Endothelial cell of hepatic sinusoid (primary cell): Measurements from ENCODE around the gene AFF3.

ENCODE experiments used
- in situ Hi-C: cut with HindIII; loops from 2 replicates; pipeline ENCODE4 v1.10.0; 2017; ENCODE audit warnings: low sequenced_read_pairs

The AFF3 gene

GRCh38 chr2:100016756-100017155 is 125.6 kb downstream of the AFF3 start:
- in situ Hi-C loops = no loop called here

GRCh38 chr2:100015849-100016248 is 126.5 kb downstream of the AFF3 start:
- in situ Hi-C loops = no loop called here

GRCh38 chr2:100013892-100014677 is 128.3 kb downstream of the AFF3 start:
- in situ Hi-C loops = no loop called here

GRCh38 chr2:100012561-100012960 is 129.8 kb downstream of the AFF3 start:
- in situ Hi-C loops = no loop called here

GRCh38 chr2:100011272-100011731 is 131.1 kb downstream of the AFF3 start:
- in situ Hi-C loops = no loop called here

- in situ Hi-C loops = no loop called here
These were observed 131.8 kb downstream of the AFF3 start for GRCh38 chr2:100010606-100011005.

- in situ Hi-C loops = no loop called here
These were observed 132.6 kb downstream of the AFF3 start for GRCh38 chr2:100009743-100010142.

- in situ Hi-C loops = no loop called here
These were observed 133.4 kb downstream of the AFF3 start for GRCh38 chr2:100008956-100009355.

- in situ Hi-C loops = no loop called here
These were observed 135.9 kb downstream of the AFF3 start for GRCh38 chr2:100006516-100006915.

GRCh38 chr2:100004959-100005387 is 137.4 kb downstream of the AFF3 start:
- in situ Hi-C loops = no loop called here

- in situ Hi-C loops = no loop called here
These were observed 138.0 kb downstream of the AFF3 start for GRCh38 chr2:100004348-100004884.

- in situ Hi-C loops = no loop called here
These were observed 140.3 kb downstream of the AFF3 start for GRCh38 chr2:100002059-100002458.

- in situ Hi-C loops = no loop called here
These were observed 141.3 kb downstream of the AFF3 start for GRCh38 chr2:100000915-100001707.

- in situ Hi-C loops = no loop called here
These were observed 143.6 kb downstream of the AFF3 start for GRCh38 chr2:99998651-99999320.

- in situ Hi-C loops = no loop called here
These were observed 152.5 kb downstream of the AFF3 start for GRCh38 chr2:99989905-99990304.

- in situ Hi-C loops = no loop called here
These were observed 153.8 kb downstream of the AFF3 start for GRCh38 chr2:99988599-99988998.

- in situ Hi-C loops = no loop called here
These were observed 155.2 kb downstream of the AFF3 start for GRCh38 chr2:99987160-99987559.

GRCh38 chr2:99984799-99985515 is 157.4 kb downstream of the AFF3 start:
- in situ Hi-C loops = loop anchor here (5.0 kb wide), 1 partner anchor 53 kb away; no protein-coding TSS in a partner anchor

- in situ Hi-C loops = loop anchor here (5.0 kb wide), 1 partner anchor 50 kb away; no protein-coding TSS in a partner anchor
These were observed 159.6 kb downstream of the AFF3 start for GRCh38 chr2:99982744-99983143.

GRCh38 chr2:99981840-99982239 is 160.6 kb downstream of the AFF3 start:
- in situ Hi-C loops = loop anchor here (5.0 kb wide), 1 partner anchor 50 kb away; no protein-coding TSS in a partner anchor
